BE2C (cell line): ENCODE measurements around the gene WDR37.
A peak's percentile ranks its signal among the peaks of the same experiment; 100 is the strongest.

Experiments used
- DNase-seq: peaks from one replicate; pipeline ENCODE4 v3.0.0-alpha.2; 2020
- H3K27me3 ChIP-seq: fragments of 250-450 bp; sonication (Bioruptor Pico); 2 replicates; pipeline ENCODE4 v1.5.1; 2020; ENCODE audit warnings: mild to moderate bottlenecking
- H3K36me3 ChIP-seq: fragments of 250-450 bp; sonication (Bioruptor Pico); 2 replicates; pipeline ENCODE4 v1.5.1; 2020; ENCODE audit warnings: mild to moderate bottlenecking
- H3K4me1 ChIP-seq: fragments of 250-450 bp; sonication (Bioruptor Pico); 2 replicates; pipeline ENCODE4 v1.5.1; 2020
- H3K4me3 ChIP-seq: 2 replicates; pipeline ENCODE4 v1.5.1; 2011; ENCODE audit warnings: low read depth, low read length
- H3K9me3 ChIP-seq: fragments of 250-450 bp; sonication (Bioruptor Pico); 2 replicates; pipeline ENCODE4 v1.5.1; 2020
- TF ChIP-seq, protein P1 (sequence below): IDR thresholded peaks from 2 replicates; pipeline ENCODE4 v1.5.1; 2012; ENCODE audit warnings: mild to moderate bottlenecking, low read depth, low read length

The WDR37 gene

DNA sequence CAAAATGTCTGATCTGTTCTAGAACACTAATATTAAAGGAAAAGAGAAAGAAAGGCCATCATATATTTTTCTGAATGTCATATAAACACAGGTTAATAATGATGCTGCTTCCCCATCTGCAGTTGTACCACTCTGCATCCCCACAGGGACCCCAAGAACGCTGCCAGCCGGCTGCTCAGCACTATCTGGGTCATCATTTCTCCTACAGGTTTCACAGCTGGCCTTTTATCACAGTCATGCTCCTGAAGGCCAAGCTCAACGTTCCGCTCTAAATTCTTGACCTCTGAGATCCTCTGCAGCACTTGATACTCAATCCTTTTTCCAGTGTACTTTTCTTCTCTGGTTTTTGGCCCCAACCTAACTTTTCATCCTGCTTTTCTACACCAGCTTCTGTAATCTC is 12.0 kb upstream of the WDR37 start:
- H3K4me3 ChIP-seq, result no peak overlapping the region
- no peak for DNase-seq

DNA sequence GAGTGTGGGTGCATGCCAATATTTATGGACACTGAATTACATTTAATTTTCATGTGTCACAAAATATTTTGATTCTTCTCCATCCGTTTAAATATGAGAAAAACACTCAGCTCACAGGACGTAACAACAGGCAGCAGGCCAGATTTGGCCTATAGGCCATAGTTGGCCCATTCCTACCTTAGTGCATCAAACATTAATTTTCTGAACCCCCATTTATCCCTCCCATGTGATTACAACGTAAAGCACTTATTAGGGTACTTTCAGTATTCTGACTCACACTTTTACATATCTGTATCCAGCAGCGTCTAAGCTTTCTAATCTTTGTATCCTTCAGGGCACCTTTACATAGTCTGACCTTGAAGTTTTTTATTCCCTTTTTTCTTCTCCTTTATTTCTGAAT is 11.2 kb upstream of the WDR37 start:
- TF ChIP-seq, protein P1, sequence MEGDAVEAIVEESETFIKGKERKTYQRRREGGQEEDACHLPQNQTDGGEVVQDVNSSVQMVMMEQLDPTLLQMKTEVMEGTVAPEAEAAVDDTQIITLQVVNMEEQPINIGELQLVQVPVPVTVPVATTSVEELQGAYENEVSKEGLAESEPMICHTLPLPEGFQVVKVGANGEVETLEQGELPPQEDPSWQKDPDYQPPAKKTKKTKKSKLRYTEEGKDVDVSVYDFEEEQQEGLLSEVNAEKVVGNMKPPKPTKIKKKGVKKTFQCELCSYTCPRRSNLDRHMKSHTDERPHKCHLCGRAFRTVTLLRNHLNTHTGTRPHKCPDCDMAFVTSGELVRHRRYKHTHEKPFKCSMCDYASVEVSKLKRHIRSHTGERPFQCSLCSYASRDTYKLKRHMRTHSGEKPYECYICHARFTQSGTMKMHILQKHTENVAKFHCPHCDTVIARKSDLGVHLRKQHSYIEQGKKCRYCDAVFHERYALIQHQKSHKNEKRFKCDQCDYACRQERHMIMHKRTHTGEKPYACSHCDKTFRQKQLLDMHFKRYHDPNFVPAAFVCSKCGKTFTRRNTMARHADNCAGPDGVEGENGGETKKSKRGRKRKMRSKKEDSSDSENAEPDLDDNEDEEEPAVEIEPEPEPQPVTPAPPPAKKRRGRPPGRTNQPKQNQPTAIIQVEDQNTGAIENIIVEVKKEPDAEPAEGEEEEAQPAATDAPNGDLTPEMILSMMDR, result no peak
- no peak for DNase-seq
- no peaks in the 10 kb centered on the region; the same call in none of the 2 replicates for H3K4me1 ChIP-seq
- H3K27me3 ChIP-seq, result no peaks in the 10 kb centered on the region
- no peaks in the 10 kb centered on the region for H3K9me3 ChIP-seq
- H3K4me3 ChIP-seq, result 0 out of 2 replicates have a peak overlapping the region, but pooled peaks have one; percentile 2
- peaks cover 31% of the 10 kb centered on the region for H3K36me3 ChIP-seq

More for the DNA sequence above, 12.0 kb upstream of the WDR37 start:
- no peaks in the 10 kb centered on the region for H3K9me3 ChIP-seq
- peaks cover 35% of the 10 kb centered on the region for H3K36me3 ChIP-seq
- H3K4me1 ChIP-seq, result no peaks in the 10 kb centered on the region; the same call in none of the 2 replicates
- H3K27me3 ChIP-seq, result no peaks in the 10 kb centered on the region
- TF ChIP-seq, protein P1, result no peak

DNA sequence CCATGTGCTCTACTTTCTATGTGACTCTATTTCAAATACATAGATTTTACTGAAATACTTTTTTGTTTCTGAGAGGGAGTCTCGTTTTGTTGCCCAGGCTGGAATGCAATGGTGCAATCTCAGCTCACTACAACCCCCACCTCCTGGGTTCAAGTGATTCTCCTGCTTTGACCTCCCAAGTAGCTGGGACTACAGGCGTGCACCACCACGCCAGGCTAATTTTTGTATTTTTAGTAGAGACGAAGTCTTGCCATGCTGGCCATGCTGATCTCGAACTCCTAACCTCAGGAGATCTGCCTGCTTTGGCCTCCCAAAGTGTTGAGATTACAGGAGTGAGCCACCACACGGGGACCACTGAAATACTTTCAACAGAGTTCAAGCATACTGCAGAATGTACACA is 10.8 kb upstream of the WDR37 start:
- Histone ChIP-seq H3K9me3 (no peaks in the 10 kb centered on the region), H3K4me1 (no peaks in the 10 kb centered on the region; the same call in none of the 2 replicates), H3K4me3 (no peak overlapping the region), H3K36me3 (peaks cover 28% of the 10 kb centered on the region), H3K27me3 (no peaks in the 10 kb centered on the region)
- DNase-seq, result no peak
- TF ChIP-seq, protein P1, result no peak

DNA sequence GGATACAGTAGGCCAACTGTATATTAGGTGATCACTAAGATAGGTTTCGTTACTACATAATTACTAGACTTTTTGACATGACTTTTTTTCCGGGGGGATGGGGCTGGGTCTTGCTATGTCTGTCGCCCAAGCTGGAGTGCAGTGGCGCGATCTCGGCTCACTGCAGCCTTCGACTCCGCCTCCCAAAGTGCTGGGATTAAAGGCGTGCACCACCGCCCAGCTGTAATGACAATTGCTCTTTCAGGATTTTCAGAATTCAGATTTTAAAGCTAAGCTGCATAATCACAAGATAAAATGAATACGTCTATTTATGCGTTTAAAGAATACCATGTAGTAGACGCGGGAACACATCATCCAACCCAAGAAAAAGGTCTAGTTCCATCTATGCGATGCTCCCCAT is 8.2 kb upstream of the WDR37 start:
- H3K9me3 ChIP-seq, result no peaks in the 10 kb centered on the region
- peaks cover 9% of the 10 kb centered on the region for H3K36me3 ChIP-seq

DNA sequence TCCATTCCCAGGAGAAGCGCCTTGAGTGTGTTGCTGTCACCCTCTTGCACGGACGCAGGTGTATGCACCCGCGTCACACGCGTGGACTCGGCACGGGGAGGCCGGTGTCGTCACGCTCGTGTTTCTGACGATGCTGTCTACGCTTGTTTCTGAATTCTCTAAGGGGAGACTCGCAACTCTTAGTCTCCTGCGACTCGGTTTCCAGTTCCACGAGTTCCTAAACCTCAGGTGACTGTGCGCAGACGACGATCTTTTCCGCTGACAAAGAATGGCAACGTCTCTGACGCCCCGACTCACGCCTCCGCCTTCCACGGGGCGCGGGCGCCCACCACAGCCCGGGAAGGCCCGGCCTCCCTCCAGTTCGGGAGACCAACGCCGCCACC is 7.8 kb upstream of the WDR37 start:
- Histone ChIP-seq H3K4me3 (peak overlapping the region; percentile 89), H3K4me1 (no peaks in the 10 kb centered on the region; the same call in none of the 2 replicates), H3K9me3 (no peaks in the 10 kb centered on the region), H3K27me3 (no peaks in the 10 kb centered on the region), H3K36me3 (peaks cover 5% of the 10 kb centered on the region)
- DNase-seq, result no peak
- TF ChIP-seq, protein P1, result no peak

More for the DNA sequence above, 8.2 kb upstream of the WDR37 start:
- Histone ChIP-seq H3K4me3 (peak overlapping the region; percentile 89), H3K27me3 (no peaks in the 10 kb centered on the region), H3K4me1 (no peaks in the 10 kb centered on the region; the same call in none of the 2 replicates)
- peak; percentile 29 for DNase-seq
- TF ChIP-seq, protein P1, result no peak

DNA sequence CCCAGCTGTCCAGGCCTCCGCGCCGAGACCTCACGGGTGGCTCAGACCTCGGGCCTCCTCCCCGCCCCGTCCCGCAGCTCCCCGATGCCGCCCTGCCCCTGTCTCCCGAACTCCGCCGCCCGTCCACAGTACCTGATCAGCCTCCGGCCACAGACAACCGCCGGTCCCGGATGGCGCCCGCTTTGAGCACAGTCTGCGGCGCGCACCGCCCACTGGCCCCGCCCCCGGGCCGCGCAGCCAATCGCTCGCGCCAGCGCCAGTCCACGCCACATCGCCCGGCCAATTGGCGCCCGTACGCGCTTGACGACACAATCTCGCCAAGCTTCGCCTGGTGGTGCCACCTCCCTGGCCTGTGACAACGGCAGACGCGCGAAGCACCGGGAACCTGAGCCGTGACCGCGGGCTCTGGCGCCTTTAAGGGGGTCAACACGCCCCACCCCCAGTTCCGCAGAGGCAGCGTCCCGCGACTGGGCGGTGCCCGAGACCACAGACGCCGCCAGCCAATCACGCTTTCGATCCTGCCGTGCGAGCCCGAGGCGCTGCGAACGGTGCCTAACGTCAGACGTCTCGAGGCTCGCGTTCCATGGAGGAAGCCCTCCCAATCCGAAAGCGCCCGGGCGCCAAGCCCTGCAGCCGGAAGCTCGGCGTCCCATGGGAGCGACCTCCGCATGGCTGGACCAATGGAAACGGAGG is 7.3 kb upstream of the WDR37 start, which contains the start of gene IDI1:
Gene IDI1, minus strand, starts transcription at position 388 of the 693 bp plus-strand sequence. Its CDS starts 116 bp downstream, at position 272.
- peak within 1 kb of the TSS; percentile 89 for H3K4me3 ChIP-seq
- peak; percentile 98 for DNase-seq
- H3K27me3 ChIP-seq, result no peaks in the 10 kb centered on the region
- H3K9me3 ChIP-seq, result no peaks in the 10 kb centered on the region
- no peaks in the 10 kb centered on the region; the same call in none of the 2 replicates for H3K36me3 ChIP-seq
- no peaks in the 10 kb centered on the region; the same call in none of the 2 replicates for H3K4me1 ChIP-seq
- TF ChIP-seq, protein P1, result no peak
